ENCODE results near the gene NTHL1.
A peak's percentile ranks its signal among the peaks of the same experiment; 100 is the strongest.

NTHL1 gene

GRCh38 chr16:2047330-2048115 lies at the start of gene NTHL1, which contains the start of gene TSC2:
Gene NTHL1, minus strand, starts transcription at chr16:2047834. Its CDS starts 11 bp downstream, at chr16:2047823.
Gene TSC2, plus strand, starts transcription at chr16:2047985. Its CDS starts 631 bp downstream, at chr16:2048616.
- H3K36me3 ChIP-seq: peaks cover 25% of the 10 kb centered on the region
- H3K9me3 ChIP-seq: no peaks in the 10 kb centered on the region
- H3K27me3 ChIP-seq: peaks cover 14% of the 10 kb centered on the region
- peaks cover 13 to 17% of the 10 kb centered on the region in 2 experiments for H3K4me1 ChIP-seq (ENCODE audit: control insufficient read depth in 1 of 2, insufficient read depth in 1 of 2, low read depth in 1 of 2, low read length in 1 of 2)
- H3K4me3 ChIP-seq (ENCODE audit: low read depth in 1 of 2, low read length in 1 of 2): peak within 1 kb of the TSS; percentile 86 to 89
- TF ChIP-seq CTCF (IDR thresholded peaks at IDR 0.05): peak; percentile 77
- peak within 1 kb of the TSS; percentile 66 for H3K27ac ChIP-seq

GRCh38 chr16:2096853-2097595 lies 49.4 kb upstream of the NTHL1 start:
- no peak overlapping the region for H3K4me3 ChIP-seq (ENCODE audit: low read depth in 1 of 2, low read length in 1 of 2)
- H3K27ac ChIP-seq: no peak overlapping the region
- no peak for TF ChIP-seq CTCF (IDR thresholded peaks at IDR 0.05)
- no peaks in the 10 kb centered on the region for H3K9me3 ChIP-seq
- peaks cover 38% of the 10 kb centered on the region for H3K36me3 ChIP-seq
- no peaks in the 10 kb centered on the region for H3K4me1 ChIP-seq (ENCODE audit: control insufficient read depth in 1 of 2, insufficient read depth in 1 of 2, low read depth in 1 of 2, low read length in 1 of 2)
- H3K27me3 ChIP-seq: no peaks in the 10 kb centered on the region

GRCh38 chr16:2095918-2096582 lies 48.4 kb upstream of the NTHL1 start:
- no peak for TF ChIP-seq CTCF (IDR thresholded peaks at IDR 0.05)
- H3K36me3 ChIP-seq: peaks cover 41% of the 10 kb centered on the region
- no peak overlapping the region for H3K27ac ChIP-seq

GRCh38 chr16:2095315-2095853 lies 47.8 kb upstream of the NTHL1 start:
- Histone ChIP-seq H3K4me1 (ENCODE audit: control insufficient read depth in 1 of 2, insufficient read depth in 1 of 2, low read depth in 1 of 2, low read length in 1 of 2) (peaks cover 0 to 6% of the 10 kb centered on the region in 2 experiments), H3K27ac (no peak overlapping the region), H3K27me3 (no peaks in the 10 kb centered on the region), H3K4me3 (ENCODE audit: low read depth in 1 of 2, low read length in 1 of 2) (no peak overlapping the region), H3K9me3 (no peaks in the 10 kb centered on the region), H3K36me3 (peaks cover 44% of the 10 kb centered on the region)
- TF ChIP-seq CTCF (IDR thresholded peaks at IDR 0.05): no peak

More at GRCh38 chr16:2095918-2096582, 48.4 kb upstream of the NTHL1 start:
- Histone ChIP-seq H3K9me3 (no peaks in the 10 kb centered on the region), H3K4me3 (ENCODE audit: low read depth in 1 of 2, low read length in 1 of 2) (no peak overlapping the region), H3K4me1 (ENCODE audit: control insufficient read depth in 1 of 2, insufficient read depth in 1 of 2, low read depth in 1 of 2, low read length in 1 of 2) (peaks cover 0 to 6% of the 10 kb centered on the region in 2 experiments), H3K27me3 (no peaks in the 10 kb centered on the region)

- H3K4me3 ChIP-seq (ENCODE audit: low read depth in 1 of 2, low read length in 1 of 2): no peak overlapping the region
- no peaks in the 10 kb centered on the region for H3K27me3 ChIP-seq
- H3K27ac ChIP-seq: no peak overlapping the region
- peaks cover 46% of the 10 kb centered on the region for H3K36me3 ChIP-seq
- H3K9me3 ChIP-seq: no peaks in the 10 kb centered on the region
- peaks cover 0 to 6% of the 10 kb centered on the region in 2 experiments for H3K4me1 ChIP-seq (ENCODE audit: control insufficient read depth in 1 of 2, insufficient read depth in 1 of 2, low read depth in 1 of 2, low read length in 1 of 2)
- no peak for TF ChIP-seq CTCF (IDR thresholded peaks at IDR 0.05)
Measured at GRCh38 chr16:2093793-2094192, 46.2 kb upstream of the NTHL1 start.

Data from neutrophil (primary cell).